ACC112 (cell line): ENCODE results near the gene RRP1B.
A peak's percentile ranks its signal among the peaks of the same experiment; 100 is the strongest.
"Not testable (repeated sequence)": the region's sequence is repeated elsewhere in the genome, so short reads cannot be mapped to it uniquely, and the experiment has no call there.

ENCODE experiments used
- H2AFZ ChIP-seq: fragments of 200-600 bp; sonication (generic); one replicate; pipeline ENCODE4 v1.6.0; 2017; ENCODE audit warnings: antibody characterized with exemption, low read length; ENCODE audit not compliant: unreplicated experiment
- H3K27ac ChIP-seq: fragments of 200-600 bp; sonication (generic); 2 replicates; pipeline ENCODE4 v1.5.1; 2014; ENCODE audit warnings: low read depth, mild to moderate bottlenecking, antibody characterized with exemption, low read length, moderate library complexity
- H3K27me3 ChIP-seq: fragments of 200-600 bp; sonication (generic); 2 replicates; pipeline ENCODE4 v1.6.1; 2014; ENCODE audit warnings: mild to moderate bottlenecking, antibody characterized with exemption, low read length, moderate library complexity, mixed read lengths; ENCODE audit not compliant: insufficient read depth
- H3K36me3 ChIP-seq: fragments of 200-600 bp; sonication (generic); 2 replicates; pipeline ENCODE4 v1.6.1; 2016; ENCODE audit warnings: mild to moderate bottlenecking, antibody characterized with exemption, low read length, moderate library complexity, mixed read lengths; ENCODE audit not compliant: insufficient read depth
- H3K4me1 ChIP-seq: fragments of 200-600 bp; sonication (generic); one replicate; pipeline ENCODE4 v1.6.1; 2016; ENCODE audit warnings: low read length, mixed read lengths; ENCODE audit not compliant: insufficient read depth, unreplicated experiment, control insufficient read depth
- H3K4me3 ChIP-seq: fragments of 200-600 bp; sonication (generic); 2 replicates; pipeline ENCODE4 v1.5.1; 2014; ENCODE audit warnings: mild to moderate bottlenecking, low read depth, low read length
- H3K79me2 ChIP-seq: fragments of 200-600 bp; sonication (generic); one replicate; pipeline ENCODE4 v1.6.0; 2016; ENCODE audit warnings: low read length; ENCODE audit not compliant: control insufficient read depth, unreplicated experiment, insufficient read depth

The RRP1B gene, protein sequence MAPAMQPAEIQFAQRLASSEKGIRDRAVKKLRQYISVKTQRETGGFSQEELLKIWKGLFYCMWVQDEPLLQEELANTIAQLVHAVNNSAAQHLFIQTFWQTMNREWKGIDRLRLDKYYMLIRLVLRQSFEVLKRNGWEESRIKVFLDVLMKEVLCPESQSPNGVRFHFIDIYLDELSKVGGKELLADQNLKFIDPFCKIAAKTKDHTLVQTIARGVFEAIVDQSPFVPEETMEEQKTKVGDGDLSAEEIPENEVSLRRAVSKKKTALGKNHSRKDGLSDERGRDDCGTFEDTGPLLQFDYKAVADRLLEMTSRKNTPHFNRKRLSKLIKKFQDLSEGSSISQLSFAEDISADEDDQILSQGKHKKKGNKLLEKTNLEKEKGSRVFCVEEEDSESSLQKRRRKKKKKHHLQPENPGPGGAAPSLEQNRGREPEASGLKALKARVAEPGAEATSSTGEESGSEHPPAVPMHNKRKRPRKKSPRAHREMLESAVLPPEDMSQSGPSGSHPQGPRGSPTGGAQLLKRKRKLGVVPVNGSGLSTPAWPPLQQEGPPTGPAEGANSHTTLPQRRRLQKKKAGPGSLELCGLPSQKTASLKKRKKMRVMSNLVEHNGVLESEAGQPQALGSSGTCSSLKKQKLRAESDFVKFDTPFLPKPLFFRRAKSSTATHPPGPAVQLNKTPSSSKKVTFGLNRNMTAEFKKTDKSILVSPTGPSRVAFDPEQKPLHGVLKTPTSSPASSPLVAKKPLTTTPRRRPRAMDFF

GRCh38 chr21:43659136-43660000 is at the start of gene RRP1B, which contains the start of gene HSF2BP:
TSS of gene RRP1B (plus strand) at chr21:43659560. CDS start at chr21:43659665, 105 bp downstream.
TSS of gene HSF2BP (minus strand) at chr21:43659488. CDS start at chr21:43658096, 1,392 bp downstream.
- Histone ChIP-seq H3K27me3 (no peaks in the 10 kb centered on the region), H3K36me3 (peaks cover 8% of the 10 kb centered on the region; the same call in 1 of the 2 replicates), H3K27ac (peak within 1 kb of the TSS; percentile 79), H2AFZ (peak within 1 kb of the TSS; percentile 88), H3K4me3 (peak within 1 kb of the TSS; percentile 100), H3K4me1 (peaks cover 28% of the 10 kb centered on the region), H3K79me2 (peaks cover 45% of the 10 kb centered on the region)

DNA sequence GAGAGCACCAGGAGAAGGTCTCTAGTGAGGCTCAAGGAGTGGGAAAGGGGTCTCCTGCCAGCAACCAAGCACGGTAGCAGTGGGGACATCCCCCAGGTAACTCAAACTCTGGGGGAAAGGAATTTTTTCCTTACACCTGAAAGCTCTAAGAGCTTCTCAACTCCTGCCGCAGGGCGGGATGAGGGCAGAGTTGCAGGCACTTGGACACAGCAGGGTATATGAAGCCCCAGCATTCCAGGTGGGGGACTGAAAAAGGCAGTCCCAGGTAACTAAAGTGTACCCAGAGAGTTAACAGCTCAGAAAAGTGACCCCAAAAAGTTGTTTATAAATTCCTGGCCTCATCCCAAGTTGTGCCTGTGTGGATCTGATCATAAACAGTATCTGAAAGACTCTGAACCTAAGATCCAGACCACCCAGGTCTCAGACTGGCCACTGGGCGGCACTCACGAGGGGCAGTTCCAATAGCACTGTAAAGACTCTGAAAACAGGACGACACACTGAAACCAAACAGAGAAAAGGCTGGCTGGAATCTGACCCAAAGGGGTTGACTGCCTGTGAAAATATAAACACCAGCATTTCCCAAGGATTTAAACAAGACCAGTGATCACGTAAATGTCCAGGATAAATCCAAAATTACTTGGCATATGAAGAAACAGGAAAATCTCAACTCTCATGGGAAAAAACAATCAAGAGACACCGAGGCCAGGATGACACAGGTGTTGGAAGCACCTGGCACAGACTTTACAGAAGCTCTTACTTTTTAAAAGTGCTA is 47.6 kb upstream of the RRP1B start:
- no peaks in the 10 kb centered on the region for H3K36me3 ChIP-seq
- no peaks in the 10 kb centered on the region for H3K79me2 ChIP-seq
- no peaks in the 10 kb centered on the region for H3K27me3 ChIP-seq
- H2AFZ ChIP-seq = peak overlapping the region; percentile 26
- no peak overlapping the region for H3K27ac ChIP-seq
- H3K4me1 ChIP-seq = peaks cover 45% of the 10 kb centered on the region
- H3K4me3 ChIP-seq = no peak overlapping the region

DNA sequence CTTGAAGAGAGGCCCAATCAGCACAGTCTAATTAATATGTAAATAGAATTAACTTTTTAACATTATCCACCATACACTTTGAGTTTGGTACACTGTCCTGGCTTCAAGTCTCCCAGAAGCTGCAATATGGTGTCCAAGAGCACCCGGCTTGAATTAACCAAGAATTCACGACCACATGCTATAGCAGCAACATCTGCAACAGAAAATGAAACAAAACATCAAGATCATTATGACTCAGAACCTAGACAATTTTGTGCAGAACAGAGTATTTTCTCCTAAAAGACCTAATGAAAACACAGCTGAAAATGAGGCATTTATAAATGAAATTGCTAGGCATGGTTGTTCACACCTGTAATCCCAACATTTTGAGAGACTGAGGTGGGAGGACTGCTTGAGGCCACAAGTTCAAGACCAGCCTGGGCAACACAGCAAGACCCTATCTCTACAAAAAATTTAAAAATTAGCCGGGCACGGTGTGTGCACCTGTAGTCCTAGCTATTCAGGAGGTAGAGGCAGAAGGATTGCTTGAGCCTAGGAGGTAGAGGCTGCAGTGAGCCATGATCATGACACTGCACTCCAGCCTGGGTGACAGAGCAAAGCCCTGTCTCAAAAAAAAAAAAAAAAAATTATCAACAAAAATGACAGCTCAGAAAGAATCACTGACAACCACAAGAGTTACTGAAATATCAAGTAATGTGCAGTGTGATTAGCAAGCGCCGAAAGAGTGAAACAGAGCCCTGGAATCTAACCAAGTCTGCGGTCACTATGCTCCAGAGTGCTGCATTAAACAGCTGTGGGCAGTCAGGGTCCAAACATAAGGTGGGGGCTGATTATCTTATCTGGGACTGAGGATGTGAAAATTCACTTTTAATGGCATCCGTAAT is 45.4 kb upstream of the RRP1B start:
- H3K36me3 ChIP-seq = no peaks in the 10 kb centered on the region
- H3K79me2 ChIP-seq = no peaks in the 10 kb centered on the region
- H3K4me3 ChIP-seq = no peak overlapping the region
- H3K4me1 ChIP-seq = peaks cover 29% of the 10 kb centered on the region
- no peak overlapping the region for H2AFZ ChIP-seq
- H3K27me3 ChIP-seq = no peaks in the 10 kb centered on the region
- no peak overlapping the region for H3K27ac ChIP-seq

GRCh38 chr21:43614839-43615238 is 44.5 kb upstream of the RRP1B start:
- peaks cover 22% of the 10 kb centered on the region for H3K4me1 ChIP-seq
- H3K79me2 ChIP-seq = no peaks in the 10 kb centered on the region
- no peak overlapping the region for H3K27ac ChIP-seq
- H3K27me3 ChIP-seq = no peaks in the 10 kb centered on the region
- H3K36me3 ChIP-seq = no peaks in the 10 kb centered on the region
- H3K4me3 ChIP-seq = no peak overlapping the region
- no peak overlapping the region for H2AFZ ChIP-seq

- not testable (repeated sequence) for H3K79me2 ChIP-seq, H3K27ac ChIP-seq, H3K4me3 ChIP-seq, H2AFZ ChIP-seq, H3K27me3 ChIP-seq, H3K36me3 ChIP-seq
- peaks cover 14% of the 10 kb centered on the region for H3K4me1 ChIP-seq
Observed at GRCh38 chr21:43616861-43617260, 42.5 kb upstream of the RRP1B start.

DNA sequence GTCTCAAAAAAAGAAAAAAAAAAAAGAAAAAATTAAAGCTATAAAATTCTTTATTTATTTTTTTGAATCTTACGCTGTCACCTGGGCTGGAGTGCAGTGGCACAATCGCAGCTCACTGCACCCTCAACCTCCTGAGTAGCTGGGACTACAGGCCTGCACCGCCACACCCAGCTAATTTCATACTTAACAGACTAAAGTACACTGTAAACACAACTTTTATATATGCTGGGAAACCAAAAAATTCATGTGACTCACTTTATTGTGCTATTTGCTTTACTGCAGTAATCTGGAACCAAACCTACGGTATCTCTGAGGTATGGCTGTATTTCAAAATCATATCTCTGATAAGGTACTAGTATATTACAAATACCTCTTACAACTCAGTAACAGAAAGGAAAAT is 40.4 kb upstream of the RRP1B start:
- Histone ChIP-seq H3K4me3 (no peak overlapping the region), H2AFZ (no peak overlapping the region), H3K4me1 (peaks cover 2% of the 10 kb centered on the region), H3K79me2 (no peaks in the 10 kb centered on the region), H3K27me3 (no peaks in the 10 kb centered on the region), H3K27ac (no peak overlapping the region), H3K36me3 (no peaks in the 10 kb centered on the region)

GRCh38 chr21:43619344-43619743 is 40.0 kb upstream of the RRP1B start:
- Histone ChIP-seq H3K27me3 (no peaks in the 10 kb centered on the region), H3K36me3 (no peaks in the 10 kb centered on the region), H3K4me1 (no peaks in the 10 kb centered on the region), H2AFZ (no peak overlapping the region), H3K27ac (no peak overlapping the region), H3K4me3 (no peak overlapping the region), H3K79me2 (no peaks in the 10 kb centered on the region)

- H3K4me1 ChIP-seq = no peaks in the 10 kb centered on the region
- H3K27me3 ChIP-seq = no peaks in the 10 kb centered on the region
- H3K4me3 ChIP-seq = no peak overlapping the region
- H3K79me2 ChIP-seq = no peaks in the 10 kb centered on the region
- H3K27ac ChIP-seq = no peak overlapping the region
- H3K36me3 ChIP-seq = no peaks in the 10 kb centered on the region
- H2AFZ ChIP-seq = no peak overlapping the region
Observed at GRCh38 chr21:43619856-43620255, 39.5 kb upstream of the RRP1B start.

DNA sequence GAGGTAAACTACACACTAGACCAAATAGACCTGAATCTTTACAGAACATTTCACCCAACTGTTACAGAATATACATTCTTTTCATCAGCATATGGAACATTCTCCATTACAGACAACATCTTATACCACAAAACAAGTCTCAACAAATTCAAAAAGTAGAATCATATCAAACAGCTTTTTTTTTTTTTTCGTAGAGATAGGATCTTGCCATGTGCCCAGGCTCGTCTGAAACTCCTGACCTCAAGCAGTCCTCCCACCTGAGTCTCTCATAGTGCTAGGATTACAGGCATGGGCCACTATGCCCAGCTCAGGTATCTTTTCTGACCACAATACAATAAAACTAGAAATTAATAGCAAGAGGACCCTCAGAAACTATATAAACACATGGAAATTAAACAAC is 36.6 kb upstream of the RRP1B start:
- Histone ChIP-seq H3K36me3 (0 out of 2 replicates have a peak, but pooled peaks cover 3% of the 10 kb centered on the region), H3K27ac (no peak overlapping the region), H3K4me3 (no peak overlapping the region), H3K27me3 (no peaks in the 10 kb centered on the region), H3K79me2 (no peaks in the 10 kb centered on the region), H3K4me1 (no peaks in the 10 kb centered on the region), H2AFZ (no peak overlapping the region)
